Measurements from ENCODE around the gene CELF2. TPM values are rescaled to one million over a fixed set of nuclear protein-coding genes. Genes with fewer than 3 reads are reported as not detected.

The CELF2 gene
- total and polyA plus RNA-seq, 7 donors, result 6.0 to 83.1 (median 48.9) TPM

DNA sequence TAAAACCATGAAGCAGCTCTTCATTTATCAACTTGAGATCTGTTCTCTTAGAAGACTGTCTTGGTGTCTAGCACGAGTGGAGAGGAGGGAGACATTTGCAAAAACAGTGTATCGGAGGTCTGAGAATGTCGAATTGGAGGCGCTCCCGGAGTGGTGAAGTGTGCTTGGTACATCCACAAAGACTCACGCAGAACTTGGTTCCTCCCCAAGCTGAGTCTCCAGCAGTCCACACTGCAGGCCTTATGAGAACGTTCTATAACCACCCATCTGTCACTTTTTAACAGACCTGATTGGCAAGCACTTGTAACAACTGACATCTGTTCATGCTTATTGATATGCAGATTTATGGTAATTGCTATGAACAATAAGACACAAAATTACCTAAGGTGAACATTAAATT, 261.6 kb downstream of the CELF2 start:
- Histone ChIP-seq H3K27ac (no peak overlapping the region), H3K4me3 (no peak overlapping the region), H3K27me3 (no peaks in the 10 kb centered on the region), H3K9me3 (no peaks in the 10 kb centered on the region), H3K4me1 (no peaks in the 10 kb centered on the region), H3K36me3 (peaks cover 4 to 64% (median 10%) of the 10 kb centered on the region in 4 donors)
- no peak for DNase-seq
- no peak for TF ChIP-seq POLR2AphosphoS5 (IDR thresholded peaks at IDR 0.05)
- TF ChIP-seq EP300 (IDR thresholded peaks at IDR 0.05), result no peak
- no peak for TF ChIP-seq CTCF (IDR thresholded peaks at IDR 0.05)
- no peak for TF ChIP-seq POLR2A (IDR thresholded peaks at IDR 0.05)
- WGBS, 2 donors, result 93 to 95% methylated on average over 7 of the region's 7 CpGs
- intact Hi-C loops (cut with DNase I), result no loop called here

GRCh38 chr10:11280187-11280932, 262.7 kb downstream of the CELF2 start:
- Histone ChIP-seq H3K27me3 (no peaks in the 10 kb centered on the region), H3K36me3 (peaks cover 4 to 54% (median 10%) of the 10 kb centered on the region in 4 donors), H3K9me3 (no peaks in the 10 kb centered on the region), H3K27ac (no peak overlapping the region), H3K4me3 (no peak overlapping the region), H3K4me1 (no peaks in the 10 kb centered on the region)
- DNase-seq, result no peak
- intact Hi-C loops (cut with DNase I), result no loop called here
- 97% methylated on average over 25 of the region's 25 CpGs for WGBS, 2 donors
- no peak for TF ChIP-seq POLR2A (IDR thresholded peaks at IDR 0.05)
- TF ChIP-seq CTCF (IDR thresholded peaks at IDR 0.05), result no peak
- no peak for TF ChIP-seq EP300 (IDR thresholded peaks at IDR 0.05)
- no peak for TF ChIP-seq POLR2AphosphoS5 (IDR thresholded peaks at IDR 0.05)

DNA sequence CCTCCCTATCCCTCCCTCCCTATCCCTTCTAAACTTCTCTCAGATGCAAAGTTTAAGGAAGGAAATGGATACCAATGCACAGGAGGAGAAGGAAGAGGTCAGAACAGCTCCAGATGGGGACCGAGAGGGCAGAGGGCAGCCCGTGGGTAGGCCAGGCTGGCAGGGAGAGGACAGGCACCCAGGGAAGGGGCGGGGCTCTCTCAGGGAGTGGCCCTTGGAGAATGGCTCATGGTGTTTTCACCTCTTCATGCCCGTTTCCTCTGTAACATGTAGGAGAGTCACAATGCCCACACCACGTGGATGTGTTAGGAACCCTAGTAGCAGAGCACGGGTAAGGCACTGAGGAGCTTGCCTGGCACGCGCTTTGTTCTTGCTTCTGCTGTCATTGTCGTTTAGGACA, 264.5 kb downstream of the CELF2 start:
- intact Hi-C loops (cut with DNase I), result no loop called here
- Histone ChIP-seq H3K4me3 (no peak overlapping the region), H3K27me3 (no peaks in the 10 kb centered on the region), H3K36me3 (peaks cover 4 to 46% (median 10%) of the 10 kb centered on the region in 4 donors), H3K9me3 (no peaks in the 10 kb centered on the region), H3K27ac (no peak overlapping the region), H3K4me1 (no peaks in the 10 kb centered on the region)
- TF ChIP-seq CTCF (IDR thresholded peaks at IDR 0.05) (no peak), EP300 (IDR thresholded peaks at IDR 0.05) (no peak), POLR2A (IDR thresholded peaks at IDR 0.05) (no peak), POLR2AphosphoS5 (IDR thresholded peaks at IDR 0.05) (no peak)
- WGBS, 2 donors, result 89% methylated on average over 9 of the region's 9 CpGs
- DNase-seq, result no peak

DNA sequence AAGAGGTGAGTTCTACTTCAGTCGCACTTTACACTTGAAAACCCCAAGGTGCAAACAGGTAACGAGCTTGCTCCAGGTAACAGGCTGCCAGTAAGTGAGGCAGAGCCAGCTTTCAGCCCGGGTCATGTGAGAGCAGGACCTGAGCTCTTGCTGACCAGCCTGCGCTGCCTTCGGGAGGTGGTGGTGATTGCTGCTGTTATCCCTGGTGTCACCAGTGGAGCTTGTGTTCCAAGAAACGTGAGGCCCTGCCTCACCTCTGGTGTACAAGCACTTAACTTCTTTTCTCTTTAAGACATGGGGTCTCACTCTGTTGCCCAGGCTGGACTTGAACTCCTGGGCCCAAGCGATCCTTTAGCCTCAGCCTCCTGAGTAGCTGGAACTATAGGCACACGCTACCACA, 265.0 kb downstream of the CELF2 start:
- 97 to 98% methylated on average over 8 of the region's 8 CpGs for WGBS, 2 donors
- TF ChIP-seq POLR2AphosphoS5 (IDR thresholded peaks at IDR 0.05) (no peak), POLR2A (IDR thresholded peaks at IDR 0.05) (no peak), CTCF (IDR thresholded peaks at IDR 0.05) (no peak), EP300 (IDR thresholded peaks at IDR 0.05) (no peak)
- peaks cover 4 to 46% (median 10%) of the 10 kb centered on the region in 4 donors for H3K36me3 ChIP-seq

More for the DNA sequence above, 265.0 kb downstream of the CELF2 start:
- H3K4me1 ChIP-seq, result no peaks in the 10 kb centered on the region
- H3K27me3 ChIP-seq, result no peaks in the 10 kb centered on the region
- no peak overlapping the region for H3K27ac ChIP-seq
- no peak overlapping the region for H3K4me3 ChIP-seq
- no peak for DNase-seq
- H3K9me3 ChIP-seq, result no peaks in the 10 kb centered on the region
- intact Hi-C loops (cut with DNase I), result no loop called here

Measured in sigmoid colon (tissue), 7 donors.